OCI-LY3 (cell line): ENCODE results near the gene KATNB1.

Source experiments
- EZH2phosphoT487 ChIP-seq: fragments of 200-600 bp; shearing (Covaris generic); IDR thresholded peaks from 2 replicates; pipeline ENCODE4 v1.6.1; 2018; ENCODE audit warnings: antibody characterized with exemption, mixed run types, low read depth
- TF ChIP-seq, protein P1 (sequence below): fragments of 200-600, 300-600 bp; sonication (generic); IDR thresholded peaks from 2 replicates; pipeline ENCODE4 v1.5.1; 2014; ENCODE audit warnings: antibody characterized with exemption, low read length, low read depth

DNA sequence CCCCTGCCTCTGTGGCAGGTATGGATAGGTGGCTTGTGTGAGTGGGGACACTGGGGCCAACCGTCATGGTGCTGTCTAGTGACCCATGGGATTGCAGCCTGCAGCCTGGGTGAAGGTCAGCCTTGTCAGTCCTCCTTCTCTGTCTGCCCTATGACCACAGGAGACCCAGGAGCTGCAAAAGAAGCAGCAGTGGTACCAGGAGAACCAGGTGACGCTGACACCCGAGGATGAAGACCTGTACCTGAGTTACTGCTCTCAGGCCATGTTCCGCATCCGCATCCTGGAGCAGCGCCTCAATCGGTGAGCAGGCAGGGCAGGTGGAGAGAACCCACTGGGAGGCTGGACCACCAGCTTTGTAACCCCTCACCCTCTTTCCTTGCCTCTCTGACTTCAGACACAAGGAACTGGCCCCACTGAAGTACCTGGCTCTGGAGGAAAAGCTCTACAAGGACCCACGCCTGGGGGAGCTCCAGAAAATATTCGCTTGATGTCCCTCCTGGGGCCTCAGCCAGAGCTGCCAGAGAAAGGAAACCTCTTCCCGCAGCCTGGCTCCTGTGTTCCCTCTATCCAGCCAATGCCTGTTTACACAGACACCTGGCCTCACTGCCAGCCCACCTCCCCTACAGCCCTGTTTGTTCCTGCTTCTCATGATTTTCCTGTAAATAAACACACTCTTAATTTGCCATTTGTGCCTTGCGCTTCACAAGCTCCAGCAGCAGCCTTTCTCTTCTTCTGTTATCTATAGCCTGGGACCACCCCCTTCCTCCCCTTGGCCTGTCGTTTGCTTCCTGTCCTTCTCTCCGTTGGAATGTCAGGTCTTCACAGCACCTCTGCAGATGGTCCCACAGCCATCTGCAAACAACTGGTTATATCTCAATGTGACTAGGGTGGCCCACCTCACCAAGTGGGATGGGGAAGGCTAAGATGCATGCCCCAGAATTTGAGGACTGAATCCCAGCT is 4.5 kb upstream of the KATNB1 start:
- TF ChIP-seq, protein P1, sequence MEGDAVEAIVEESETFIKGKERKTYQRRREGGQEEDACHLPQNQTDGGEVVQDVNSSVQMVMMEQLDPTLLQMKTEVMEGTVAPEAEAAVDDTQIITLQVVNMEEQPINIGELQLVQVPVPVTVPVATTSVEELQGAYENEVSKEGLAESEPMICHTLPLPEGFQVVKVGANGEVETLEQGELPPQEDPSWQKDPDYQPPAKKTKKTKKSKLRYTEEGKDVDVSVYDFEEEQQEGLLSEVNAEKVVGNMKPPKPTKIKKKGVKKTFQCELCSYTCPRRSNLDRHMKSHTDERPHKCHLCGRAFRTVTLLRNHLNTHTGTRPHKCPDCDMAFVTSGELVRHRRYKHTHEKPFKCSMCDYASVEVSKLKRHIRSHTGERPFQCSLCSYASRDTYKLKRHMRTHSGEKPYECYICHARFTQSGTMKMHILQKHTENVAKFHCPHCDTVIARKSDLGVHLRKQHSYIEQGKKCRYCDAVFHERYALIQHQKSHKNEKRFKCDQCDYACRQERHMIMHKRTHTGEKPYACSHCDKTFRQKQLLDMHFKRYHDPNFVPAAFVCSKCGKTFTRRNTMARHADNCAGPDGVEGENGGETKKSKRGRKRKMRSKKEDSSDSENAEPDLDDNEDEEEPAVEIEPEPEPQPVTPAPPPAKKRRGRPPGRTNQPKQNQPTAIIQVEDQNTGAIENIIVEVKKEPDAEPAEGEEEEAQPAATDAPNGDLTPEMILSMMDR: no peak
- no peak for TF ChIP-seq EZH2phosphoT487
